BE2C (cell line): ENCODE data around the gene ATAD1.
A peak's percentile ranks its signal among the peaks of the same experiment; 100 is the strongest.
"Not testable (repeated sequence)": the region's sequence is repeated elsewhere in the genome, so short reads cannot be mapped to it uniquely, and the experiment has no call there.

Source experiments
- DNase-seq: peaks from one replicate; pipeline ENCODE4 v3.0.0-alpha.2; 2020
- H3K27me3 ChIP-seq: fragments of 250-450 bp; sonication (Bioruptor Pico); 2 replicates; pipeline ENCODE4 v1.5.1; 2020; ENCODE audit warnings: mild to moderate bottlenecking
- H3K36me3 ChIP-seq: fragments of 250-450 bp; sonication (Bioruptor Pico); 2 replicates; pipeline ENCODE4 v1.5.1; 2020; ENCODE audit warnings: mild to moderate bottlenecking
- H3K4me1 ChIP-seq: fragments of 250-450 bp; sonication (Bioruptor Pico); 2 replicates; pipeline ENCODE4 v1.5.1; 2020
- H3K4me3 ChIP-seq: 2 replicates; pipeline ENCODE4 v1.5.1; 2011; ENCODE audit warnings: low read depth, low read length
- H3K9me3 ChIP-seq: fragments of 250-450 bp; sonication (Bioruptor Pico); 2 replicates; pipeline ENCODE4 v1.5.1; 2020
- CTCF ChIP-seq: IDR thresholded peaks from 2 replicates; pipeline ENCODE4 v1.5.1; 2012; ENCODE audit warnings: mild to moderate bottlenecking, low read depth, low read length

ATAD1 gene

GRCh38 chr10:87816163-87816897 lies 1.7 kb downstream of the ATAD1 start:
- H3K27me3 ChIP-seq, result no peaks in the 10 kb centered on the region
- peak; percentile 27 for TF ChIP-seq CTCF
- no peak for DNase-seq
- H3K4me3 ChIP-seq, result peak overlapping the region; percentile 87
- H3K9me3 ChIP-seq, result no peaks in the 10 kb centered on the region
- peaks cover 19% of the 10 kb centered on the region for H3K36me3 ChIP-seq
- H3K4me1 ChIP-seq, result peaks cover 4% of the 10 kb centered on the region

GRCh38 chr10:87804939-87805569 lies 13.0 kb downstream of the ATAD1 start:
- H3K9me3 ChIP-seq, result no peaks in the 10 kb centered on the region
- peaks cover 46% of the 10 kb centered on the region for H3K36me3 ChIP-seq
- no peak for TF ChIP-seq CTCF
- DNase-seq, result no peak
- no peaks in the 10 kb centered on the region for H3K4me1 ChIP-seq
- no peaks in the 10 kb centered on the region for H3K27me3 ChIP-seq
- no peak overlapping the region for H3K4me3 ChIP-seq

GRCh38 chr10:87803831-87804230 lies 14.2 kb downstream of the ATAD1 start:
- Histone ChIP-seq H3K27me3 (no peaks in the 10 kb centered on the region), H3K36me3 (peaks cover 44% of the 10 kb centered on the region), H3K4me3 (no peak overlapping the region), H3K4me1 (no peaks in the 10 kb centered on the region), H3K9me3 (no peaks in the 10 kb centered on the region)
- no peak for DNase-seq
- TF ChIP-seq CTCF, result no peak

- no peaks in the 10 kb centered on the region for H3K4me1 ChIP-seq
- H3K27me3 ChIP-seq, result no peaks in the 10 kb centered on the region
- no peaks in the 10 kb centered on the region for H3K9me3 ChIP-seq
- no peak overlapping the region for H3K4me3 ChIP-seq
- H3K36me3 ChIP-seq, result peaks cover 44% of the 10 kb centered on the region
- TF ChIP-seq CTCF, result no peak
- DNase-seq, result no peak
These were observed 14.7 kb downstream of the ATAD1 start for GRCh38 chr10:87803328-87803727.

GRCh38 chr10:87801813-87802435 lies 16.1 kb downstream of the ATAD1 start:
- peaks cover 42% of the 10 kb centered on the region for H3K36me3 ChIP-seq
- H3K9me3 ChIP-seq, H3K4me3 ChIP-seq, H3K27me3 ChIP-seq, H3K4me1 ChIP-seq, DNase-seq: not testable (repeated sequence)

GRCh38 chr10:87799860-87800259 lies 18.2 kb downstream of the ATAD1 start:
- peaks cover 48% of the 10 kb centered on the region for H3K36me3 ChIP-seq
- H3K9me3 ChIP-seq, result no peaks in the 10 kb centered on the region
- no peaks in the 10 kb centered on the region for H3K4me1 ChIP-seq
- no peak for TF ChIP-seq CTCF
- no peaks in the 10 kb centered on the region for H3K27me3 ChIP-seq
- H3K4me3 ChIP-seq, result no peak overlapping the region
- no peak for DNase-seq
